IMR-90 (cell line): ENCODE results near the gene NRM. TPM values are rescaled to one million over a fixed set of nuclear protein-coding genes. Genes with fewer than 3 reads are reported as not detected.
"Not testable (repeated sequence)": the region's sequence is repeated elsewhere in the genome, so short reads cannot be mapped to it uniquely, and the experiment has no call there.

ENCODE experiments used
- ATAC-seq: fragments of 200-7000 bp; cut with Tn5 transposase; 2 replicates; pipeline ENCODE4 v1.9.1; 2020; ENCODE audit warnings: low read depth, mild to moderate bottlenecking, moderate library complexity
- BruUV-seq: library from RNA; stranded (reverse); fragments of 400-500 nt; replicated peaks from 2 replicates; lab custom pipeline; 2021; lab: Mats Ljungman, UMichigan
- CTCF ChIA-PET: fragments of 300-600 bp; formaldehyde crosslinking; extraction: SDS; loops from one replicate; lab custom pipeline; 2021; ENCODE audit warnings: antibody characterized with exemption; lab: Yijun Ruan, JAX
- POLR2A ChIA-PET: fragments of 300-600 bp; sonication (Branson Sonifier 250); formaldehyde crosslinking; loops from one replicate; lab custom pipeline; 2022; ENCODE audit warnings: antibody characterized with exemption; ENCODE audit not compliant: unreplicated experiment; lab: Charles Lee
- DNase-seq: peaks from one replicate; pipeline ENCODE4 v3.0.0; 2013
- H2AFZ ChIP-seq: replicated peaks from 2 replicates; pipeline ENCODE3; 2013; ENCODE audit warnings: low read length, mild to moderate bottlenecking; ENCODE audit not compliant: poor library complexity
- H2AK5ac ChIP-seq: 2 replicates; pipeline ENCODE4 v1.6.1; 2013; ENCODE audit warnings: low read depth, low read length, inconsistent platforms
- H2AK9ac ChIP-seq: replicated peaks from 2 replicates; pipeline ENCODE3; 2013; ENCODE audit warnings: mild to moderate bottlenecking, low read depth, low read length, moderate library complexity; ENCODE audit not compliant: poor library complexity
- H2BK120ac ChIP-seq: 2 replicates; pipeline ENCODE4 v1.6.1; 2013; ENCODE audit warnings: low read depth, low read length, inconsistent platforms
- H2BK15ac ChIP-seq: 3 replicates; pipeline ENCODE4 v1.6.1; 2013; ENCODE audit warnings: low read depth, low read length, inconsistent platforms
- H2BK20ac ChIP-seq: 2 replicates; pipeline ENCODE4 v1.6.1; 2013; ENCODE audit warnings: low read depth, mild to moderate bottlenecking, inconsistent platforms, low read length, moderate library complexity
- H2BK5ac ChIP-seq: 2 replicates; pipeline ENCODE4 v1.6.1; 2013; ENCODE audit warnings: mild to moderate bottlenecking, low read depth, low read length, inconsistent platforms; ENCODE audit not compliant: poor library complexity, severe bottlenecking
- H3K14ac ChIP-seq: replicated peaks from 2 replicates; pipeline ENCODE4 v1.6.1; 2013; ENCODE audit warnings: low read depth, low read length, inconsistent platforms
- H3K18ac ChIP-seq: 2 replicates; pipeline ENCODE4 v1.6.1; 2013; ENCODE audit warnings: low read depth, low read length, control low read depth
- H3K23ac ChIP-seq: 2 replicates; pipeline ENCODE4 v1.6.1; 2013; ENCODE audit warnings: low read depth, low read length, inconsistent platforms
- H3K27ac ChIP-seq: 2 replicates; pipeline ENCODE4 v1.5.1; 2013; ENCODE audit warnings: mild to moderate bottlenecking, control low read depth, low read length; ENCODE audit not compliant: insufficient read depth
- H3K27me3 ChIP-seq: 2 replicates; pipeline ENCODE4 v1.6.1; 2013; ENCODE audit warnings: low read length; ENCODE audit not compliant: control insufficient read depth, insufficient read depth
- H3K36me3 ChIP-seq: 2 replicates; pipeline ENCODE4 v1.6.1; 2013; ENCODE audit warnings: low read length, mixed read lengths; ENCODE audit not compliant: control insufficient read depth, insufficient read depth
- H3K4ac ChIP-seq: 2 replicates; pipeline ENCODE4 v1.6.1; 2013; ENCODE audit warnings: low read depth, low read length, inconsistent platforms
- H3K4me1 ChIP-seq: 2 replicates; pipeline ENCODE4 v1.6.1; 2013; ENCODE audit warnings: low read length, mixed read lengths; ENCODE audit not compliant: control insufficient read depth, insufficient read depth
- H3K4me2 ChIP-seq: 2 replicates; pipeline ENCODE4 v1.6.1; 2013; ENCODE audit warnings: low read depth, mild to moderate bottlenecking, control low read depth, low read length, moderate library complexity
- H3K4me3 ChIP-seq: 2 replicates; pipeline ENCODE4 v1.5.1; 2013; ENCODE audit warnings: low read depth, mild to moderate bottlenecking, control low read depth, low read length, moderate library complexity; ENCODE audit not compliant: insufficient read depth
- H3K56ac ChIP-seq: 2 replicates; pipeline ENCODE4 v1.6.1; 2013; ENCODE audit warnings: low read length, inconsistent platforms; ENCODE audit not compliant: insufficient read depth; ENCODE audit errors: extremely low read depth
- H3K79me1 ChIP-seq, 2 experiments: 2 replicates each; pipeline ENCODE4 v1.6.1; 2013; ENCODE audit warnings: low read length in 2 of 2, inconsistent platforms in 1 of 2, low read depth in 1 of 2
- H3K9ac ChIP-seq: 2 replicates; pipeline ENCODE4 v1.6.1; 2013; ENCODE audit warnings: low read depth, low read length, control low read depth
- H3K9me1 ChIP-seq: 2 replicates; pipeline ENCODE4 v1.6.1; 2013; ENCODE audit warnings: low read length, inconsistent platforms; ENCODE audit not compliant: insufficient read depth
- H3K9me3 ChIP-seq: 2 replicates; pipeline ENCODE4 v1.6.1; 2013; ENCODE audit warnings: low read length; ENCODE audit not compliant: control insufficient read depth, insufficient read depth
- H4K20me1 ChIP-seq: 2 replicates; pipeline ENCODE4 v1.6.1; 2013; ENCODE audit warnings: low read length, inconsistent platforms; ENCODE audit not compliant: insufficient read depth
- H4K5ac ChIP-seq: 2 replicates; pipeline ENCODE4 v1.6.1; 2013; ENCODE audit warnings: mild to moderate bottlenecking, low read depth, low read length, control low read depth
- H4K8ac ChIP-seq, 2 experiments: 2 replicates each; pipeline ENCODE4 v1.6.1; 2013; ENCODE audit warnings: low read depth in 2 of 2, low read length in 2 of 2, control low read depth in 1 of 2, inconsistent platforms in 1 of 2
- H4K91ac ChIP-seq: 2 replicates; pipeline ENCODE4 v1.6.1; 2013; ENCODE audit warnings: low read depth, low read length, inconsistent platforms; ENCODE audit not compliant: insufficient read depth
- MAZ ChIP-seq: IDR thresholded peaks from 2 replicates; pipeline ENCODE4 v1.6.1; 2012; ENCODE audit warnings: low read depth, mild to moderate bottlenecking, low read length, improper control_type of control experiment, moderate library complexity, borderline replicate concordance
- USF2 ChIP-seq: fragments of 150-350 bp; IDR thresholded peaks from 2 replicates; pipeline ENCODE4 v1.6.1; 2017; ENCODE audit warnings: mild to moderate bottlenecking, antibody characterized with exemption, low read length, low read depth
- WGBS, 2 experiments: methylation state at CpG; one replicate each; pipeline versions ENCODE4 v1.1.5 to v1.1.7; 2013; ENCODE audit warnings: missing lambda C conversion rate in 2 of 2; ENCODE audit not compliant: insufficient read length in 1 of 2; ENCODE audit errors: extremely low coverage in 2 of 2; 5-methylcytosine and 5-hydroxymethylcytosine counted together
- dilution Hi-C: fragments of 300-500 bp; cut with HindIII; formaldehyde crosslinking; loops from one replicate; pipeline ENCODE4 v1.14.3; 2018; ENCODE audit warnings: low sequenced_read_pairs; ENCODE audit not compliant: unreplicated experiment
- in situ Hi-C: fragments of 300-500 bp; cut with MboI; formaldehyde crosslinking; loops from 3 replicates; pipeline ENCODE4 v1.14.3; 2019; ENCODE audit warnings: low sequenced_read_pairs, inconsistent platforms, mixed read lengths
- intact Hi-C: fragments of 100-400 bp; cut with micrococcal nuclease; formaldehyde crosslinking; loops from 2 replicates; pipeline ENCODE4 v1.10.0; 2022
- polyA plus RNA-seq, 3 experiments: library from polyadenylated mRNA; depleted of rRNA; stranded (reverse); fragments of >200 nt; gene quantifications; 2 replicates each; pipeline ENCODE4 v1.2.3, GENCODE V29; 2012; ENCODE audit warnings: low replicate concordance in 1 of 3
- total RNA-seq: library from RNA; depleted of rRNA; stranded (reverse); fragments of >200 nt; gene quantifications from 2 replicates; pipeline ENCODE4 v1.2.3, GENCODE V29; 2012
- TF ChIP-seq, protein P1 (sequence below): fragments of 150-350 bp; IDR thresholded peaks from 2 replicates; pipeline ENCODE4 v1.6.1; 2016; ENCODE audit warnings: low read depth, mild to moderate bottlenecking, low read length, moderate library complexity, borderline replicate concordance

NRM gene
- total and polyA plus RNA-seq, 2 of the 4 experiments (the other 2 are of a cell fraction) = 2.2 to 27.0 TPM

DNA sequence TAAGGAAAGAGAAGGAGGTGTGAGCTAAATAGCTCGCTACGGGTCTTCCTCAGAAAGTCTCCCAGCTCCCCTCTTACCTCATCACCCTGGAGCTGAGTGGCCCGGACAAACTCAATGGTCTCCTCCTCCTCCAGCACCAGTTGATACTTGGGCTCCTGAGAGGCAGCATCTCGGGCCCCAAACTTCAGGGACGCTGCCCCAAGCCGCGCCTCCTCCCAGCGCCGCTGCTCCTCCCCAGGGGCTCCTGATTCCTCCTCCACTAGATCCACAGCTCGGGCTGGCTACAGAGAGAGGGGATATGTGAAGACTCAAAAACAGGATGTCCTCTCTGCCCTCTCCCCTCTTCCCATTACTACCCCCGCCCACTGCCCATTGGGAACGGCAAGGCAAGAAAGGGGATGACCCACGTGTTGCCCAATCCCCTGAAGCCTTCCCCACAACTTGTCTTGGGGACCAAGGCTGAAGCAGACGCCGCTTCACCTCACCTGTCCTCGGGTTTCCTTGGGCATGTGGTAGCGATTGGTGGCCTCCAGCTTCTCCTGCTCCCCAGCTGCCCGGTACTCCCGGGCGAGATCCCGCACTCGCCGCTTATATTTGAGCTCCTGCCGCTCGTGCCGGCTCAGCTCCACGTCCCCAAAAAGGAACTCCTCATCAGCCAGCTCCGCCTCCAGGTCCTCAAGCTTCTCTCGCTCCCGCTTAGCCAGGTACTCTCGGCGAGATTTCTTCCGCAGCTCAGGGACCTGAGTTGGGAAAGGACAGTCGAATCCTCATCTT lies 25.6 kb downstream of the NRM start:
- CTCF ChIA-PET = no interaction called here
- no peak for ATAC-seq
- no peaks in the 10 kb centered on the region for H3K27me3 ChIP-seq
- 97% methylated on average over 13 of the region's 34 CpGs; no CpG with 5 or more reads in 1 of the 2 experiments for WGBS, 2 experiments
- no peak overlapping the region for H2BK120ac ChIP-seq
- H3K79me1 ChIP-seq = peaks cover 6 to 13% of the 10 kb centered on the region in 2 experiments; a peak in 1 of 4 replicates
- no peak overlapping the region for H3K4me2 ChIP-seq
- H3K56ac ChIP-seq = no peak overlapping the region
- H3K9me1 ChIP-seq = no peaks in the 10 kb centered on the region
- no peak overlapping the region for H2BK20ac ChIP-seq
- H3K4me3 ChIP-seq = no peak overlapping the region
- H2AK5ac ChIP-seq = no peak overlapping the region
- BruUV-seq = no TSS peak
- H3K9ac ChIP-seq = no peak overlapping the region
- no peak overlapping the region for H4K8ac ChIP-seq
- POLR2A ChIA-PET = interaction anchor here (0.5 kb wide), 1 partner anchor 48 kb away, joined by 5 read pairs; the partner anchor contains the start of gene MRPS18B
- H2AFZ ChIP-seq = no peak overlapping the region
- no peak overlapping the region for H3K14ac ChIP-seq
- no peaks in the 10 kb centered on the region for H3K9me3 ChIP-seq
- in situ Hi-C loops = no loop called here
- H3K27ac ChIP-seq = no peak overlapping the region
- no peak overlapping the region for H3K18ac ChIP-seq
- no peaks in the 10 kb centered on the region for H4K20me1 ChIP-seq
- peaks cover 60% of the 10 kb centered on the region for H3K36me3 ChIP-seq
- dilution Hi-C loops = no loop called here
- H3K4me1 ChIP-seq = no peaks in the 10 kb centered on the region
- TF ChIP-seq USF2 (no peak), MAZ (no peak)
- TF ChIP-seq, protein P1, sequence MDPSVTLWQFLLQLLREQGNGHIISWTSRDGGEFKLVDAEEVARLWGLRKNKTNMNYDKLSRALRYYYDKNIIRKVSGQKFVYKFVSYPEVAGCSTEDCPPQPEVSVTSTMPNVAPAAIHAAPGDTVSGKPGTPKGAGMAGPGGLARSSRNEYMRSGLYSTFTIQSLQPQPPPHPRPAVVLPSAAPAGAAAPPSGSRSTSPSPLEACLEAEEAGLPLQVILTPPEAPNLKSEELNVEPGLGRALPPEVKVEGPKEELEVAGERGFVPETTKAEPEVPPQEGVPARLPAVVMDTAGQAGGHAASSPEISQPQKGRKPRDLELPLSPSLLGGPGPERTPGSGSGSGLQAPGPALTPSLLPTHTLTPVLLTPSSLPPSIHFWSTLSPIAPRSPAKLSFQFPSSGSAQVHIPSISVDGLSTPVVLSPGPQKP = no peak
- H3K23ac ChIP-seq = no peak overlapping the region
- no peak overlapping the region for H2BK5ac ChIP-seq
- H4K5ac ChIP-seq = no peak overlapping the region
- no peak overlapping the region for H2BK15ac ChIP-seq
- no peak overlapping the region for H2AK9ac ChIP-seq
- intact Hi-C loops = no loop called here
- no peak overlapping the region for H3K4ac ChIP-seq
- no peak for DNase-seq
- no peak overlapping the region for H4K91ac ChIP-seq

DNA sequence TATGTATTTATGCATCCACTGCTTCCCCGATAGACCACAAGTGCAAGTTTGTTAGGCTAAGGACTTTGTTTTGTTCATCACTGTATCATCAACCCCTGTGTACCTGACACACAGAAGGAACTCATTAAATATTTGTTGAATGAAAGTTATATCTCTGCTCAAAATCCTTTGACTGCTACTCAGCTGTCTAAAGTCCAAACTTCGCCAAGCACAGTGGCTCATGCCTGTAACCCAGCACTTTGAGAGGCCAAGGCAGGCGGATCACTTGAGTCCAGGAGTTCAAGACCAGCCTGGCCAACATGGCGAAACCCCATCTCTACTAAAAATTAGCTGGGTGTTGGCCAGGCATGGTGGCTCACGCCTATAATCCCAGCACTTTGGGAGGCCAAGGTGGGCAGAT lies 32.9 kb downstream of the NRM start:
- POLR2A ChIA-PET, CTCF ChIA-PET: not testable (repeated sequence)

More for the DNA sequence above, 32.9 kb downstream of the NRM start:
- H3K56ac ChIP-seq, H3K9me1 ChIP-seq, H3K4me1 ChIP-seq, H3K79me1 ChIP-seq, ATAC-seq, H3K27me3 ChIP-seq, dilution Hi-C loops, H2BK120ac ChIP-seq, H3K14ac ChIP-seq, H3K4me2 ChIP-seq, intact Hi-C loops, H4K91ac ChIP-seq, BruUV-seq, DNase-seq, H4K5ac ChIP-seq, H3K4ac ChIP-seq, H3K4me3 ChIP-seq, H2AK5ac ChIP-seq, H2AK9ac ChIP-seq, in situ Hi-C loops, H3K9ac ChIP-seq, H3K9me3 ChIP-seq, H3K27ac ChIP-seq, H4K20me1 ChIP-seq, H3K23ac ChIP-seq, H2BK5ac ChIP-seq, H2AFZ ChIP-seq, H2BK20ac ChIP-seq, H4K8ac ChIP-seq, H3K18ac ChIP-seq, H2BK15ac ChIP-seq: not testable (repeated sequence)
- peaks cover 77% of the 10 kb centered on the region for H3K36me3 ChIP-seq
- no CpG with 5 or more reads among the region's 5 CpGs for WGBS, 2 experiments
